WTC11 (cell line): ENCODE results near the gene GPR152. TPM values are rescaled to one million over a fixed set of nuclear protein-coding genes. Genes with fewer than 3 reads are reported as not detected.
A peak's percentile ranks its signal among the peaks of the same experiment; 100 is the strongest.

Source experiments
- ATAC-seq: fragments of 200-7000 bp; cut with Tn5 transposase; 2 replicates; pipeline ENCODE4 v1.10.0; 2021; ENCODE audit warnings: mild to moderate bottlenecking, moderate library complexity
- CTCF ChIA-PET: fragments of 300-600 bp; sonication (Branson Sonifier 250); formaldehyde crosslinking; loops from one replicate; lab custom pipeline; 2021; ENCODE audit warnings: antibody characterized with exemption; lab: Charles Lee
- POLR2A ChIA-PET: fragments of 350-600 bp; sonication (Branson Sonifier 250); formaldehyde crosslinking; loops from one replicate; lab custom pipeline; 2021; ENCODE audit warnings: antibody characterized with exemption; lab: Charles Lee
- DNase-seq: peaks from one replicate; pipeline ENCODE4 v3.0.0; 2021; ENCODE audit warnings: low spot score
- H3K27ac Mint-ChIP-seq: 2 replicates; pipeline ENCODE4 v1.8.0; 2021; ENCODE audit warnings: mixed read lengths
- H3K27me3 Mint-ChIP-seq: 2 replicates; pipeline ENCODE4 v1.8.0; 2021; ENCODE audit warnings: low read depth, mild to moderate bottlenecking, moderate library complexity, mixed read lengths
- H3K36me3 Mint-ChIP-seq: 2 replicates; pipeline ENCODE4 v1.8.0; 2021; ENCODE audit warnings: mixed read lengths
- H3K4me1 Mint-ChIP-seq: 2 replicates; pipeline ENCODE4 v1.8.0; 2022; ENCODE audit warnings: mixed read lengths
- H3K4me3 Mint-ChIP-seq: 2 replicates; pipeline ENCODE4 v1.8.0; 2021; ENCODE audit warnings: mild to moderate bottlenecking, moderate library complexity, mixed read lengths
- H3K9me3 Mint-ChIP-seq: 2 replicates; pipeline ENCODE4 v1.8.0; 2021; ENCODE audit warnings: mixed read lengths
- ETV6 ChIP-seq: sonication (generic); formaldehyde crosslinking; IDR thresholded peaks from 2 replicates; pipeline ENCODE4 v1.8.1; 2022; ENCODE audit warnings: mild to moderate bottlenecking, missing genetic modification reagents
- GABPB1 ChIP-seq: sonication (generic); formaldehyde crosslinking; IDR thresholded peaks from 2 replicates; pipeline ENCODE4 v1.8.1; 2023; ENCODE audit warnings: mild to moderate bottlenecking, missing genetic modification reagents
- GRHL2 ChIP-seq: fragments of 250-450 bp; sonication (Bioruptor Pico); IDR thresholded peaks from 2 replicates; pipeline ENCODE4 v1.8.0; 2022; ENCODE audit warnings: mild to moderate bottlenecking, moderate library complexity; ENCODE audit not compliant: insufficient replicate concordance, severe bottlenecking
- total RNA-seq: library from RNA; stranded (reverse); gene quantifications from 3 replicates; pipeline ENCODE4 v1.2.3, GENCODE V29; 2021
- TF ChIP-seq, protein P1 (sequence below): sonication (generic); formaldehyde crosslinking; IDR thresholded peaks from 2 replicates; pipeline ENCODE4 v1.8.0; 2022; ENCODE audit warnings: mild to moderate bottlenecking, missing genetic modification reagents
- TF ChIP-seq, protein P2 (sequence below): sonication (generic); formaldehyde crosslinking; conservative IDR thresholded peaks from 2 replicates; pipeline ENCODE4 v1.8.1; 2022; ENCODE audit warnings: mild to moderate bottlenecking, missing genetic modification reagents
- TF ChIP-seq, protein P3 (sequence below): fragments of 250-450 bp; sonication (Bioruptor Pico); conservative IDR thresholded peaks from 2 replicates; pipeline ENCODE4 v1.9.0; 2021; ENCODE audit warnings: mild to moderate bottlenecking
- TF ChIP-seq, protein P4 (sequence below): sonication (generic); formaldehyde crosslinking; IDR thresholded peaks from 2 replicates; pipeline ENCODE4 v1.8.1; 2023; ENCODE audit warnings: mild to moderate bottlenecking, missing genetic modification reagents
- TF ChIP-seq, protein P5 (sequence below): fragments of 250-450 bp; sonication (Bioruptor Pico); IDR thresholded peaks from 2 replicates; pipeline ENCODE4 v1.9.0; 2021; ENCODE audit warnings: mild to moderate bottlenecking
- TF ChIP-seq, protein P6 (sequence below): fragments of 250-450 bp; sonication (Bioruptor Pico); IDR thresholded peaks from 2 replicates; pipeline ENCODE4 v1.9.0; 2021; ENCODE audit warnings: mild to moderate bottlenecking, borderline replicate concordance
- TF ChIP-seq, protein P7 (sequence below): sonication (generic); formaldehyde crosslinking; IDR thresholded peaks from 2 replicates; pipeline ENCODE4 v1.8.0; 2023; ENCODE audit warnings: mild to moderate bottlenecking, missing genetic modification reagents

The GPR152 gene
- total RNA-seq, 1 experiment from 2014 or later: not detected

DNA sequence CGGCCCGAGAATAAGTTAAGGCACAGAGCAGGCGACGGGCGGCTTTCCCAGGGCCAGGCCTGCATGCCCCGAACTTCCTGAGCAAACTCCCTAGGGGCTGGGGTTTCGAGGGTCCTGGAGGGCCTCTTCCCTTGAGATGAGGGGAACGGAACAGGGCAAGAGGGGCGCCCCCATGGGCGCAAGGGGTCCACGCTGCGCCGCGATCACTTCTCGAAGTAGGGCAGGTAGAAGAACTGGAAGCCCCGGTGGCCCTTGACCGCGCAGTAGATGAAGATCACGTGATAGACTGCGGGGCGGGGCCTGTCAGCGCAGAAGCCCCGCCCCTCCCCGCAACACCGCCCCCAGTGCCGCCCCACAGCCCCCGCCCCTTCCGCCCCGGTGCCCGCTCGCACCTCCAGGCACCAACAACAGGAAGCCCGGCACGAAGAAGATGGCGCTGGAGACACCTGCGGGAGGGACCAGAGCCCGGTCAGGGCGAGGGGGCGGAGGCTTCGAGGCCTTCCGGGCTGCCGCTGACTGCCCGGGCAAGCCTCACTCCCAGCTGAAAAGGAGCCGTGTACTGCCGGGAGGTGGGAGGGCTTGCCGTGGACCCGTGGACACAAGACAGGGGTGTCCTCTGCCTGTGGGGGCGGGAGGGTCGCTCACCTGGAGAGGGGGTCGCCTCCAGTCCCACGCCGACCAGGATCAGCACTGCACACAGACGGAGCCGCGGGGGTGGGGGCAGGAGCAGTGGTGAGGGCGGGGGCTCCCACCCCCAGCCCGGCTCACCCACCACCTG lies 12.1 kb upstream of the GPR152 start (continued):
- TF ChIP-seq, protein P1, sequence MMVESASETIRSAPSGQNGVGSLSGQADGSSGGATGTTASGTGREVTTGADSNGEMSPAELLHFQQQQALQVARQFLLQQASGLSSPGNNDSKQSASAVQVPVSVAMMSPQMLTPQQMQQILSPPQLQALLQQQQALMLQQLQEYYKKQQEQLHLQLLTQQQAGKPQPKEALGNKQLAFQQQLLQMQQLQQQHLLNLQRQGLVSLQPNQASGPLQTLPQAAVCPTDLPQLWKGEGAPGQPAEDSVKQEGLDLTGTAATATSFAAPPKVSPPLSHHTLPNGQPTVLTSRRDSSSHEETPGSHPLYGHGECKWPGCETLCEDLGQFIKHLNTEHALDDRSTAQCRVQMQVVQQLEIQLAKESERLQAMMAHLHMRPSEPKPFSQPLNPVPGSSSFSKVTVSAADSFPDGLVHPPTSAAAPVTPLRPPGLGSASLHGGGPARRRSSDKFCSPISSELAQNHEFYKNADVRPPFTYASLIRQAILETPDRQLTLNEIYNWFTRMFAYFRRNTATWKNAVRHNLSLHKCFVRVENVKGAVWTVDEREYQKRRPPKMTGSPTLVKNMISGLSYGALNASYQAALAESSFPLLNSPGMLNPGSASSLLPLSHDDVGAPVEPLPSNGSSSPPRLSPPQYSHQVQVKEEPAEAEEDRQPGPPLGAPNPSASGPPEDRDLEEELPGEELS (CRISPR knock-in tag): 0 out of 2 replicates have a peak, but pooled peaks have one; percentile 66

DNA sequence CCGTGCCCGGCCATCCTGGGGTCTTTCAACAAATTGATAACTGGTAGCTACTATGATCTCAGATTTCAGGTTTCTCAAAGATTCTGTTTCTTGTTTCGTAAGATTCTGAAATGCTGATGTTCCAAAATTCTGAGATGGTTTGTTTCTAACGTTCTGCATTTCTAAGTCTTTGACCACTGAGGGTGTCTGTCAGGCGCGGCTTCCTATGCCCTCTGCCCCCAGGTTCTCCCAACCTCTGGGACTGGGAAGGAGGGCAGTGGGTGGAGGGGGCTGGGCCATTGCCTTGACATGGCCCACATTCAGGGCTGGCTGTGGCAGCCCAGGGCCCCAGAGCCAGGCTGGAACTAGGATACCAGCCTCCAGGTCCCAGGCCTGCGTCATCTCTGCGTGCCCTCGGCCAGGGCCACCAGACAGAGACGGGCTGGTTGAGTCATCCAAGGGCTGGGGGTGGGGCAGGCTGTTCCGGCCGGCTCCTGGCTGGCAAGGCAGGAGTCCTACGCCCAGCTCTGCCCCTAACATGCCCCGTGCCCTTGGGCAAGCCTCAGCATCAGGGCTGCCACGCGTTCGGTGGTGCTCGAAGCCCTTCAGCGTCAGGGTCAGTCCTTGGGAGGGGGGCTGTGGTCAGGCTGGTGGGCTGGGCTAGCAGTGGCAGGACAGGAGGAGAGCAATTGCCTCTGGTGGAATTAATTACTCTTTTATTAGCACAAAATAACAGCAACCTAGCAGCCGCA lies 11.3 kb upstream of the GPR152 start:
- H3K36me3 Mint-ChIP-seq: no peaks in the 10 kb centered on the region
- H3K4me3 Mint-ChIP-seq: peak overlapping the region; percentile 79
- ATAC-seq: no peak
- POLR2A ChIA-PET: no interaction called here
- no peak for DNase-seq
- no peak overlapping the region for H3K27ac Mint-ChIP-seq
- TF ChIP-seq GABPB1 (CRISPR knock-in tag): peak; percentile 54
- no peak for TF ChIP-seq ETV6 (CRISPR knock-in tag)
- TF ChIP-seq, protein P2, sequence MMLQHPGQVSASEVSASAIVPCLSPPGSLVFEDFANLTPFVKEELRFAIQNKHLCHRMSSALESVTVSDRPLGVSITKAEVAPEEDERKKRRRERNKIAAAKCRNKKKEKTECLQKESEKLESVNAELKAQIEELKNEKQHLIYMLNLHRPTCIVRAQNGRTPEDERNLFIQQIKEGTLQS (CRISPR knock-in tag): 0 out of 2 replicates have a peak, but pooled peaks have one; percentile 16
- TF ChIP-seq, all 79 proteins: peak for 2
- Mint-ChIP-seq H3K27me3 (peaks cover 6% of the 10 kb centered on the region; the same call in 1 of the 2 replicates), H3K9me3 (no peaks in the 10 kb centered on the region), H3K4me1 (peaks cover 23% of the 10 kb centered on the region)
- CTCF ChIA-PET: no interaction called here

DNA sequence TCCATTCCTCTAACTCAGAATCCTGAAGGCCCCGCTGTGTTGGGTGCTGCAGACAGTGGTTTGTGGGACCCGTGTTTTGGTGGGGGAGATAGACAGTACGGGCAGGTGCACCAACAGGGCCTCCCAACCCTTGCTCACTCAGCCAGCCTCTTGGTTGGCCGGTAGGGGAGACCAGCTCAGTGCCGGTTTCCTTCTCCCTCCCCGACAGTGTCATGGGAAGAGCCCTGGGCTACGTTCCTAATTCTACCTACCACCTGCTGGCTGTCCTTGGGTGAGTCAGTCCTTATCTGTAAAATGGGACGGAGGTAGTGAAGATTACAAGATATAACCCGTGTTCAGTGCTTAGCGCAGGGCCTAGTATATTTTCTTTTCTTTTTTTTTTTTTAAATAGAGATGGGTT lies 10.7 kb upstream of the GPR152 start:
- CTCF ChIA-PET: no interaction called here
- peaks cover 6% of the 10 kb centered on the region; the same call in 1 of the 2 replicates for H3K27me3 Mint-ChIP-seq
- no peaks in the 10 kb centered on the region for H3K9me3 Mint-ChIP-seq
- H3K27ac Mint-ChIP-seq: no peak overlapping the region
- POLR2A ChIA-PET: interaction anchor here (1.1 kb wide), 1 partner anchor 25 kb away, joined by 3 read pairs; no protein-coding TSS in a partner anchor
- H3K36me3 Mint-ChIP-seq: no peaks in the 10 kb centered on the region
- TF ChIP-seq, protein P3, sequence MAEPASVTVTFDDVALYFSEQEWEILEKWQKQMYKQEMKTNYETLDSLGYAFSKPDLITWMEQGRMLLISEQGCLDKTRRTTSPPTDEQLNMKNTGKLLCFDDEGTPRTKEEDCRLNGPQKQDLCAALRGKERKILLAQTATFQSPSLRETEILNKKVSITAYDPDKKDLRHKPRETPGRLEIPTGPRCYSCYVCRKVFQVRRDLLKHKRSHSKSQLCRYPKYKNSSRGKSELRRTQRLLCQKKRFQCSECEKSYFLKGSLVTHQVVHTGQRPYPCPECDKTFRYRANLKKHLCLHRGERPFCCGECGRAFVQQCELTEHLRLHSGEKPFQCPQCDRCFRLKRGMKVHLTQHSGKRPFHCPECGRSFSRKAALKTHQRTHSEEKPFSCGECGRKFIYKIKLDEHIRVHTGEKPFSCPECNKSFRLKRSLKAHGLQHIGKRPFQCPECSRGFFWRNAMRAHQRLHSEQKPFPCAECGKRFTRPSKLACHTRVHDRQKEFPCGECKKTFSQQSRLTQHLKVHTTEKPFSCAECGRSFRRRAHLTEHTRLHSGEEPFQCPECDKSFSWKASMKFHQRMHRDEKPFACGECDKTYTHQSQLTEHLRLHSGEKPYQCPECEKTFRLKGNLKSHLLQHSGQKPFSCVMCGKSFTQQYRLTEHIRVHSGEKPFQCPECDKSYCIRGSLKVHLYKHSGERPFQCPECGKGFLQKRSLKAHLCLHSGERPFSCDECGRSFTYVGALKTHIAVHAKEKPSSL (CRISPR knock-in tag): no peak
- TF ChIP-seq, protein P4, sequence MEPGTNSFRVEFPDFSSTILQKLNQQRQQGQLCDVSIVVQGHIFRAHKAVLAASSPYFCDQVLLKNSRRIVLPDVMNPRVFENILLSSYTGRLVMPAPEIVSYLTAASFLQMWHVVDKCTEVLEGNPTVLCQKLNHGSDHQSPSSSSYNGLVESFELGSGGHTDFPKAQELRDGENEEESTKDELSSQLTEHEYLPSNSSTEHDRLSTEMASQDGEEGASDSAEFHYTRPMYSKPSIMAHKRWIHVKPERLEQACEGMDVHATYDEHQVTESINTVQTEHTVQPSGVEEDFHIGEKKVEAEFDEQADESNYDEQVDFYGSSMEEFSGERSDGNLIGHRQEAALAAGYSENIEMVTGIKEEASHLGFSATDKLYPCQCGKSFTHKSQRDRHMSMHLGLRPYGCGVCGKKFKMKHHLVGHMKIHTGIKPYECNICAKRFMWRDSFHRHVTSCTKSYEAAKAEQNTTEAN (CRISPR knock-in tag): no peak
- TF ChIP-seq, protein P5, sequence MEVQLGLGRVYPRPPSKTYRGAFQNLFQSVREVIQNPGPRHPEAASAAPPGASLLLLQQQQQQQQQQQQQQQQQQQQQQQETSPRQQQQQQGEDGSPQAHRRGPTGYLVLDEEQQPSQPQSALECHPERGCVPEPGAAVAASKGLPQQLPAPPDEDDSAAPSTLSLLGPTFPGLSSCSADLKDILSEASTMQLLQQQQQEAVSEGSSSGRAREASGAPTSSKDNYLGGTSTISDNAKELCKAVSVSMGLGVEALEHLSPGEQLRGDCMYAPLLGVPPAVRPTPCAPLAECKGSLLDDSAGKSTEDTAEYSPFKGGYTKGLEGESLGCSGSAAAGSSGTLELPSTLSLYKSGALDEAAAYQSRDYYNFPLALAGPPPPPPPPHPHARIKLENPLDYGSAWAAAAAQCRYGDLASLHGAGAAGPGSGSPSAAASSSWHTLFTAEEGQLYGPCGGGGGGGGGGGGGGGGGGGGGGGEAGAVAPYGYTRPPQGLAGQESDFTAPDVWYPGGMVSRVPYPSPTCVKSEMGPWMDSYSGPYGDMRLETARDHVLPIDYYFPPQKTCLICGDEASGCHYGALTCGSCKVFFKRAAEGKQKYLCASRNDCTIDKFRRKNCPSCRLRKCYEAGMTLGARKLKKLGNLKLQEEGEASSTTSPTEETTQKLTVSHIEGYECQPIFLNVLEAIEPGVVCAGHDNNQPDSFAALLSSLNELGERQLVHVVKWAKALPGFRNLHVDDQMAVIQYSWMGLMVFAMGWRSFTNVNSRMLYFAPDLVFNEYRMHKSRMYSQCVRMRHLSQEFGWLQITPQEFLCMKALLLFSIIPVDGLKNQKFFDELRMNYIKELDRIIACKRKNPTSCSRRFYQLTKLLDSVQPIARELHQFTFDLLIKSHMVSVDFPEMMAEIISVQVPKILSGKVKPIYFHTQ (CRISPR knock-in tag): no peak
- TF ChIP-seq, protein P6, sequence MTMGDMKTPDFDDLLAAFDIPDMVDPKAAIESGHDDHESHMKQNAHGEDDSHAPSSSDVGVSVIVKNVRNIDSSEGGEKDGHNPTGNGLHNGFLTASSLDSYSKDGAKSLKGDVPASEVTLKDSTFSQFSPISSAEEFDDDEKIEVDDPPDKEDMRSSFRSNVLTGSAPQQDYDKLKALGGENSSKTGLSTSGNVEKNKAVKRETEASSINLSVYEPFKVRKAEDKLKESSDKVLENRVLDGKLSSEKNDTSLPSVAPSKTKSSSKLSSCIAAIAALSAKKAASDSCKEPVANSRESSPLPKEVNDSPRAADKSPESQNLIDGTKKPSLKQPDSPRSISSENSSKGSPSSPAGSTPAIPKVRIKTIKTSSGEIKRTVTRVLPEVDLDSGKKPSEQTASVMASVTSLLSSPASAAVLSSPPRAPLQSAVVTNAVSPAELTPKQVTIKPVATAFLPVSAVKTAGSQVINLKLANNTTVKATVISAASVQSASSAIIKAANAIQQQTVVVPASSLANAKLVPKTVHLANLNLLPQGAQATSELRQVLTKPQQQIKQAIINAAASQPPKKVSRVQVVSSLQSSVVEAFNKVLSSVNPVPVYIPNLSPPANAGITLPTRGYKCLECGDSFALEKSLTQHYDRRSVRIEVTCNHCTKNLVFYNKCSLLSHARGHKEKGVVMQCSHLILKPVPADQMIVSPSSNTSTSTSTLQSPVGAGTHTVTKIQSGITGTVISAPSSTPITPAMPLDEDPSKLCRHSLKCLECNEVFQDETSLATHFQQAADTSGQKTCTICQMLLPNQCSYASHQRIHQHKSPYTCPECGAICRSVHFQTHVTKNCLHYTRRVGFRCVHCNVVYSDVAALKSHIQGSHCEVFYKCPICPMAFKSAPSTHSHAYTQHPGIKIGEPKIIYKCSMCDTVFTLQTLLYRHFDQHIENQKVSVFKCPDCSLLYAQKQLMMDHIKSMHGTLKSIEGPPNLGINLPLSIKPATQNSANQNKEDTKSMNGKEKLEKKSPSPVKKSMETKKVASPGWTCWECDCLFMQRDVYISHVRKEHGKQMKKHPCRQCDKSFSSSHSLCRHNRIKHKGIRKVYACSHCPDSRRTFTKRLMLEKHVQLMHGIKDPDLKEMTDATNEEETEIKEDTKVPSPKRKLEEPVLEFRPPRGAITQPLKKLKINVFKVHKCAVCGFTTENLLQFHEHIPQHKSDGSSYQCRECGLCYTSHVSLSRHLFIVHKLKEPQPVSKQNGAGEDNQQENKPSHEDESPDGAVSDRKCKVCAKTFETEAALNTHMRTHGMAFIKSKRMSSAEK (CRISPR knock-in tag): no peak
- TF ChIP-seq, protein P7, sequence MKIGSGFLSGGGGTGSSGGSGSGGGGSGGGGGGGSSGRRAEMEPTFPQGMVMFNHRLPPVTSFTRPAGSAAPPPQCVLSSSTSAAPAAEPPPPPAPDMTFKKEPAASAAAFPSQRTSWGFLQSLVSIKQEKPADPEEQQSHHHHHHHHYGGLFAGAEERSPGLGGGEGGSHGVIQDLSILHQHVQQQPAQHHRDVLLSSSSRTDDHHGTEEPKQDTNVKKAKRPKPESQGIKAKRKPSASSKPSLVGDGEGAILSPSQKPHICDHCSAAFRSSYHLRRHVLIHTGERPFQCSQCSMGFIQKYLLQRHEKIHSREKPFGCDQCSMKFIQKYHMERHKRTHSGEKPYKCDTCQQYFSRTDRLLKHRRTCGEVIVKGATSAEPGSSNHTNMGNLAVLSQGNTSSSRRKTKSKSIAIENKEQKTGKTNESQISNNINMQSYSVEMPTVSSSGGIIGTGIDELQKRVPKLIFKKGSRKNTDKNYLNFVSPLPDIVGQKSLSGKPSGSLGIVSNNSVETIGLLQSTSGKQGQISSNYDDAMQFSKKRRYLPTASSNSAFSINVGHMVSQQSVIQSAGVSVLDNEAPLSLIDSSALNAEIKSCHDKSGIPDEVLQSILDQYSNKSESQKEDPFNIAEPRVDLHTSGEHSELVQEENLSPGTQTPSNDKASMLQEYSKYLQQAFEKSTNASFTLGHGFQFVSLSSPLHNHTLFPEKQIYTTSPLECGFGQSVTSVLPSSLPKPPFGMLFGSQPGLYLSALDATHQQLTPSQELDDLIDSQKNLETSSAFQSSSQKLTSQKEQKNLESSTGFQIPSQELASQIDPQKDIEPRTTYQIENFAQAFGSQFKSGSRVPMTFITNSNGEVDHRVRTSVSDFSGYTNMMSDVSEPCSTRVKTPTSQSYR (CRISPR knock-in tag): no peak
- TF ChIP-seq GRHL2 (CRISPR knock-in tag): no peak
- no peak overlapping the region for H3K4me3 Mint-ChIP-seq
- H3K4me1 Mint-ChIP-seq: peaks cover 20% of the 10 kb centered on the region
- ATAC-seq: no peak
- DNase-seq: no peak
